CD4-positive, alpha-beta T cell treated with Interleukin-10 for 1 hour (primary cell): Measurements from ENCODE around the gene PDIA2.
"Not testable (repeated sequence)": the region's sequence is repeated elsewhere in the genome, so short reads cannot be mapped to it uniquely, and the experiment has no call there.

Source experiments
- DNase-seq: peaks from one replicate; pipeline ENCODE4 v3.0.0-alpha.2; 2020

PDIA2 gene

DNA sequence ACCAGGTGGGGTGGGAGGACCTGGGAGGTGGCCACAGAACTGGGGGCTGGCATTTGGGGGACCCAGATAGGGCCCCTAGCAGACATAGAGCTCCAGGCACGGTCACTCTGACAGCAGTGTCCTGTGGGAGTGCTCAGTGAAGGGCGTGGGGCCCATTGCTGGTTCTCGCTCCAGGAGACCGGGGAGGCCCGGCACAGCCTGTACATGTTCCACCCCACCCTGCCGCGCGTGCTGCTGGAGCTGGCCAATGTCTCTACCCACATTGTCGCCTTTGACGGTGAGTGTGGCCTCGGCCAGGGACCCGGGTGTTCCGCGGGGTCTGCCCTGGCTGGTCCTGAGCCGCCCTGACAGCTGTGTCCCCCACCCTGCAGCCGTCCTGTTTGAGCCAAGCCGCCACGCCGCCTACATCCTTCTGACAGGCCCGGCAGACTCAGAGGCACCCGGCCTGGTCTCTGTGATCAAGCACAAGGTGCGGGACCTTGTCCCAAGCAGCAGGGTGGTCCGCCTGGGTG is 18.5 kb upstream of the PDIA2 start:
- no peak for DNase-seq

- no peak for DNase-seq
Observed at GRCh38 chr16:265002-265529, 17.9 kb upstream of the PDIA2 start.

DNA sequence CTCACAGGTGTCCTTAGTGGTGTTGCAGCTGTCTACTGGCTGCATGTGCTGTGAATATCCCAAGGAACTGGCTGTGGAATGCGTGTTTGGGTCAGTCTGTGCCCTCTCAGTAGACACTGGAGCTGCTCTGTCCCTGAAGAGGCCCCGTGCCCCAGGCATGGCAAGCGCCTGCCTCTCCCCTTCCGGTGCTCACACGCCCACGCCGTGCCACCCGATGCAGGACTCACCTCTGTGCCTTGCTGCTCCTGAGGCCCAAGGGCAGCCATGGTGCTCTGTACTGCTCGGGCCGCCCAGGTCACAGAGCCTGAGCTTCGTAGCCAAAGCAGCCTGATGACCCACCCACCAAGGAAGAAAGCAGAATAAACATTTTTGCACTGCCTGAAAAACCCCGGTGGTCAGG is 17.3 kb upstream of the PDIA2 start:
- no peak for DNase-seq

GRCh38 chr16:266258-267164 is 16.5 kb upstream of the PDIA2 start:
- DNase-seq: no peak

DNA sequence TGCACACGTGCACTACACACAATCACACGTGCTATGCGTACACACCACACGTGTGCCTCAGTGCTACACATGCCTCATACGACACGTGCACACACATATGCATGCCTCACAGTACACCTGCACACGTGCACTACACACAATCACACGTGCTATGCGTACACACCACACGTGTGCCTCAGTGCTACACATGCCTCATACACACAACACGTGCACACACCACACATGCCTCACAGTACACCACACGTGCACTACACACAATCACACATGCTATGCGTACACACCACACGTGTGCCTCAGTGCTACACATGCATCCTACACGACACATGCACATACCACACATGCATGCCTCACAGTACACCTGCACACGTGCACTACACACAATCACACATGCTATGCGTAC is 15.4 kb upstream of the PDIA2 start:
- not testable (repeated sequence) for DNase-seq

GRCh38 chr16:268141-269053 is 14.6 kb upstream of the PDIA2 start:
- DNase-seq: no peak

- no peak for DNase-seq
Observed at GRCh38 chr16:269061-269796, 13.7 kb upstream of the PDIA2 start.

GRCh38 chr16:270381-271255 is 12.3 kb upstream of the PDIA2 start:
- no peak for DNase-seq

DNA sequence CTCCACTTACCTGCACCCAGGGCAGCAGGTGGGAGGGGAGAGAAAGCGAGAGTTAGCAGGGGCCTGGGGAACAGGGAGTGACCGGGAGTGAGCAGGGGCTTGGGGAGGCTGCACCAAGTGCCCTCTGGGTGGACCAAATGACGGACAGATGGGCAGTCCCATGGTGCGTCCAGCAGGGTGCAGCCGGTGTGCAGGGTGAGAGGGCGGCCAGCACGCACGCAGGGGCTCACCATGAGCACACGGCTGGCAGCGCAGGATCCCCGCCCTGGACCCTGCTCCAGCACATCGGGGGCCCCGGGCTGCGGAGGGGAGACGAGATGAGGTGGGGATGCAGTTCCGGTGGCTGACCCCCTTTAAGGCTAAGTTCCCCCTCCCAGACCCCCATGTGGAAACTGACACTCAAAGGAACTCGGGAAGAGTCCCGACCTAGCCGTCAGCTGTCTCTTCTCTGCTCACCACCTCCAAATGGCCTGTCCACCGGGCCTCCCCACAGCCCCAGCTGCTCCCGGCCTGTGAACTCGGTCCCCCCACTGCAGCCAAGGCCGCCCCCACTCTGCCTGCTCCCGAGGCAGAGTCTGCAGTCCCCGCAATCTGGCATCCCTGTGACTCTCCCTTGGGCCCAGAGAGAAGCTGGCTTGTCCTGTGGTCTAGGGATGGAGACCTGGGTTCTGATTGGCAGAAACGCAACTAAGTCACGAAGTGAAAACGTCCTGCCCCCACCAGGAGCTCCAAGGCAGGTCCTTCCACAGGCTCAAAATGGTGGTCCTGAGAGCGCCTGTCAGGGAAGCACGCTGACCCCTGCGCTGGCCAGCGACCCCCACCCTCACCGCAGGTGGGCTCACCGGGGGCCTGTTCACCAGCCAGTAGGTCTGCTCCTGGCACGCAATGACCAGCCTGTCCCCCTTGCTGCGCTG is 10.1 kb upstream of the PDIA2 start:
- no peak for DNase-seq

GRCh38 chr16:273547-274421 is 9.2 kb upstream of the PDIA2 start:
- DNase-seq: no peak

- DNase-seq: no peak
Observed at GRCh38 chr16:275041-275641, 7.8 kb upstream of the PDIA2 start.

- DNase-seq: no peak
Observed at GRCh38 chr16:275786-276232, 7.2 kb upstream of the PDIA2 start, which contains the start of gene RGS11. Gene RGS11 (minus strand): TSS chr16:275944. CDS start chr16:275911, 33 bp downstream.

GRCh38 chr16:276426-277077 is 6.4 kb upstream of the PDIA2 start:
- DNase-seq: no peak

- peak; percentile 62 for DNase-seq
Observed at GRCh38 chr16:278863-279366, 4.0 kb upstream of the PDIA2 start.

- no peak for DNase-seq
Observed at GRCh38 chr16:279531-279930, 3.4 kb upstream of the PDIA2 start.

GRCh38 chr16:280005-280460 is 2.9 kb upstream of the PDIA2 start:
- no peak for DNase-seq

DNA sequence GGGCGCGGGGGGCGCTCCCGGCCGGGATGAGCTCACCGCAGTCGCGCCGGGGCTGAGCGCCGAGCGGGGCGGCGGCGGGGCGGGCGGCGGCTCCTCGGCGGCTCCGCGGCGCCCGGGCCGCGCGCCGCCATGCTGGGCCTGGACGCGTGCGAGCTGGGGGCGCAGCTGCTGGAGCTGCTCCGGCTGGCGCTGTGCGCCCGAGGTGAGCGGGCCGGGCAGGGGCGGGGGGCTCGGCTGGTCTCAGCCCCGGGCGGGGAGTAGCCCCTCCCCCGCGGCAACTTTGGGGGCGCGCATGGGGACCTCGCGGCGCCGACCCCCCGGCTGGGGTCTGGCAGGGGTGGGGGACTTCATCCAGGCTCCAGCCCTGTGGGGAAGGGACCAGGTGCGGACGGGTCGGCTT is 2.4 kb upstream of the PDIA2 start, which contains the start of gene ARHGDIG:
Gene ARHGDIG (plus strand): TSS at position 40 of the 400 bp plus-strand sequence. CDS start 90 bp downstream, at position 130.
- no peak for DNase-seq
